Neural progenitor cell (in vitro differentiated cells): ENCODE data around the gene PLN. TPM values are rescaled to one million over a fixed set of nuclear protein-coding genes. Genes with fewer than 3 reads are reported as not detected.
A peak's percentile ranks its signal among the peaks of the same experiment; 100 is the strongest.

Experiments used
- DNase-seq: peaks from one replicate; pipeline ENCODE4 v3.0.0-alpha.2; 2016; ENCODE audit warnings: low spot score
- H2AFZ ChIP-seq: fragments of 200-600 bp; sonication (generic); replicated peaks from 2 replicates; pipeline ENCODE4 v1.6.1; 2016; ENCODE audit warnings: antibody characterized with exemption
- H3F3A ChIP-seq: fragments of 200-600 bp; sonication (generic); 2 replicates; pipeline ENCODE4 v1.6.1; 2016; ENCODE audit warnings: antibody characterized with exemption, low read depth
- H3K27ac ChIP-seq: fragments of 200-600 bp; sonication (generic); 2 replicates; pipeline ENCODE4 v1.5.1; 2016; ENCODE audit warnings: mild to moderate bottlenecking
- H3K27me3 ChIP-seq: fragments of 200-600 bp; sonication (generic); 2 replicates; pipeline ENCODE4 v1.6.1; 2016; ENCODE audit warnings: mild to moderate bottlenecking, moderate library complexity
- H3K36me3 ChIP-seq: fragments of 200-600 bp; sonication (generic); 2 replicates; pipeline ENCODE4 v1.5.1; 2016
- H3K4me1 ChIP-seq: fragments of 200-600 bp; sonication (generic); 2 replicates; pipeline ENCODE4 v1.6.1; 2016; ENCODE audit warnings: mixed run types
- H3K4me2 ChIP-seq: fragments of 200-600 bp; sonication (generic); 2 replicates; pipeline ENCODE4 v1.6.1; 2016
- H3K4me3 ChIP-seq: fragments of 200-600 bp; sonication (generic); 2 replicates; pipeline ENCODE4 v1.5.1; 2016
- H3K79me2 ChIP-seq: fragments of 200-600 bp; sonication (generic); 2 replicates; pipeline ENCODE4 v1.6.1; 2016; ENCODE audit warnings: low read depth
- H3K9ac ChIP-seq: fragments of 200-600 bp; sonication (generic); 2 replicates; pipeline ENCODE4 v1.6.1; 2016
- H3K9me3 ChIP-seq: fragments of 200-600 bp; sonication (generic); 2 replicates; pipeline ENCODE4 v1.5.1; 2016; ENCODE audit warnings: low read depth
- H4K20me1 ChIP-seq: fragments of 200-600 bp; sonication (generic); 2 replicates; pipeline ENCODE4 v1.6.1; 2016; ENCODE audit warnings: low read depth
- H3K27ac Mint-ChIP-seq: 3 replicates; pipeline ENCODE4 v1.8.0; 2021; ENCODE audit warnings: mixed read lengths
- H3K27me3 Mint-ChIP-seq: 2 replicates; pipeline ENCODE4 v1.8.0; 2022; ENCODE audit warnings: low read depth, mild to moderate bottlenecking, inconsistent platforms, moderate library complexity, mixed read lengths; ENCODE audit not compliant: insufficient read depth
- H3K36me3 Mint-ChIP-seq: 3 replicates; pipeline ENCODE4 v1.8.0; 2021; ENCODE audit warnings: mixed read lengths
- H3K4me1 Mint-ChIP-seq: 3 replicates; pipeline ENCODE4 v1.8.0; 2021; ENCODE audit warnings: mixed read lengths
- H3K4me3 Mint-ChIP-seq: 3 replicates; pipeline ENCODE4 v1.8.0; 2021; ENCODE audit warnings: mild to moderate bottlenecking, moderate library complexity, mixed read lengths
- H3K9me3 Mint-ChIP-seq: 3 replicates; pipeline ENCODE4 v1.8.0; 2020; ENCODE audit warnings: mixed read lengths
- CTCF ChIP-seq: fragments of 200-600 bp; sonication (generic); IDR thresholded peaks from 2 replicates; pipeline ENCODE4 v1.5.1; 2017; ENCODE audit warnings: antibody characterized with exemption, mild to moderate bottlenecking
- EZH2 ChIP-seq: fragments of 200-600 bp; sonication (generic); IDR thresholded peaks from 2 replicates; pipeline ENCODE4 v1.6.1; 2017; ENCODE audit warnings: antibody characterized with exemption, mild to moderate bottlenecking, moderate library complexity
- EZH2phosphoT487 ChIP-seq: fragments of 200-600 bp; sonication (generic); IDR thresholded peaks from 2 replicates; pipeline ENCODE4 v1.6.1; 2017; ENCODE audit warnings: antibody characterized with exemption
- total RNA-seq: library from RNA; depleted of rRNA; stranded (reverse); fragments of >200 nt; gene quantifications from 2 replicates; pipeline ENCODE4 v1.2.3, GENCODE V29; 2015; ENCODE audit warnings: low replicate concordance

Gene PLN
- total RNA-seq, 1 donor from 2014 or later, result not detected

- no peak overlapping the region for H3K4me2 ChIP-seq
- no peak for DNase-seq
- no peak overlapping the region for H3K4me3 Mint-ChIP-seq
- no peak overlapping the region for H3K9ac ChIP-seq
- H3F3A ChIP-seq, result no peaks in the 10 kb centered on the region
- H4K20me1 ChIP-seq, result no peaks in the 10 kb centered on the region
- H3K4me1 Mint-ChIP-seq, result no peaks in the 10 kb centered on the region
- H2AFZ ChIP-seq, result no peak overlapping the region
- no peak overlapping the region for H3K27ac ChIP-seq
- H3K36me3 ChIP-seq, result no peaks in the 10 kb centered on the region
- H3K36me3 Mint-ChIP-seq, result peaks cover 2% of the 10 kb centered on the region
- no peaks in the 10 kb centered on the region for H3K27me3 ChIP-seq
- TF ChIP-seq CTCF (no peak), EZH2 (no peak), EZH2phosphoT487 (no peak)
- H3K79me2 ChIP-seq, result no peaks in the 10 kb centered on the region
- no peaks in the 10 kb centered on the region for H3K4me1 ChIP-seq
- H3K27me3 Mint-ChIP-seq, result no peaks in the 10 kb centered on the region
- H3K9me3 ChIP-seq, result no peaks in the 10 kb centered on the region
- H3K27ac Mint-ChIP-seq, result no peak overlapping the region
- H3K4me3 ChIP-seq, result no peak overlapping the region
- H3K9me3 Mint-ChIP-seq, result no peaks in the 10 kb centered on the region
These were observed 14.2 kb downstream of the PLN start for GRCh38 chr6:118562248-118562647.

- no peak for DNase-seq
- Mint-ChIP-seq H3K27me3 (no peaks in the 10 kb centered on the region), H3K4me3 (no peak overlapping the region), H3K27ac (no peak overlapping the region), H3K36me3 (no peaks in the 10 kb centered on the region), H3K4me1 (no peaks in the 10 kb centered on the region), H3K9me3 (no peaks in the 10 kb centered on the region)
- Histone ChIP-seq H3K4me3 (no peak overlapping the region), H3K27me3 (no peaks in the 10 kb centered on the region), H4K20me1 (no peaks in the 10 kb centered on the region), H3F3A (no peaks in the 10 kb centered on the region), H3K4me2 (no peak overlapping the region), H3K79me2 (no peaks in the 10 kb centered on the region), H3K9me3 (no peaks in the 10 kb centered on the region), H3K27ac (no peak overlapping the region), H3K4me1 (no peaks in the 10 kb centered on the region), H2AFZ (no peak overlapping the region), H3K9ac (no peak overlapping the region), H3K36me3 (no peaks in the 10 kb centered on the region)
- TF ChIP-seq EZH2, result no peak
- TF ChIP-seq EZH2phosphoT487, result no peak
- TF ChIP-seq CTCF, result no peak
These were observed 14.9 kb downstream of the PLN start for GRCh38 chr6:118562959-118563358.

- no peak for DNase-seq
- Histone ChIP-seq H4K20me1 (no peaks in the 10 kb centered on the region), H3K36me3 (no peaks in the 10 kb centered on the region), H3F3A (no peaks in the 10 kb centered on the region), H3K79me2 (no peaks in the 10 kb centered on the region), H3K9me3 (no peaks in the 10 kb centered on the region), H3K27me3 (no peaks in the 10 kb centered on the region), H3K4me3 (no peak overlapping the region), H3K9ac (no peak overlapping the region), H3K27ac (no peak overlapping the region), H2AFZ (no peak overlapping the region), H3K4me1 (no peaks in the 10 kb centered on the region), H3K4me2 (no peak overlapping the region)
- H3K27me3 Mint-ChIP-seq, result no peaks in the 10 kb centered on the region
- H3K27ac Mint-ChIP-seq, result no peak overlapping the region
- no peaks in the 10 kb centered on the region for H3K36me3 Mint-ChIP-seq
- no peak overlapping the region for H3K4me3 Mint-ChIP-seq
- TF ChIP-seq EZH2phosphoT487 (no peak), CTCF (peak; percentile 36)
- H3K4me1 Mint-ChIP-seq, result no peaks in the 10 kb centered on the region
- H3K9me3 Mint-ChIP-seq, result no peaks in the 10 kb centered on the region
These were observed 17.3 kb downstream of the PLN start for GRCh38 chr6:118565311-118565960.
